Neural cell (in vitro differentiated cells): ENCODE results near the gene CAMSAP2. TPM values are rescaled to one million over a fixed set of nuclear protein-coding genes. Genes with fewer than 3 reads are reported as not detected.

Source experiments
- H2AFZ ChIP-seq: fragments of 200-600, 300-800 bp; sonication (generic), shearing (Covaris generic); 2 replicates; pipeline ENCODE4 v1.6.0; 2014; ENCODE audit warnings: low read depth, mild to moderate bottlenecking, antibody characterized with exemption, low read length, moderate library complexity
- H3F3A ChIP-seq: fragments of 200-600 bp; shearing (Covaris generic); 2 replicates; pipeline ENCODE4 v1.6.1; 2016; ENCODE audit warnings: mild to moderate bottlenecking, moderate library complexity, mixed read lengths, antibody characterized with exemption, low read length; ENCODE audit not compliant: insufficient read depth, poor library complexity, severe bottlenecking
- H3K27ac ChIP-seq: fragments of 200-600, 300-800 bp; sonication (generic), shearing (Covaris generic); 2 replicates; pipeline ENCODE4 v1.5.1; 2014; ENCODE audit warnings: mild to moderate bottlenecking, low read length, moderate library complexity
- H3K27me3 ChIP-seq: fragments of 300-800, 200-600 bp; sonication (generic), shearing (Covaris generic); 2 replicates; pipeline ENCODE4 v1.6.0; 2014; ENCODE audit warnings: mild to moderate bottlenecking, low read depth, low read length, moderate library complexity; ENCODE audit not compliant: insufficient read depth
- H3K36me3 ChIP-seq: fragments of 300-800, 200-600 bp; sonication (generic), shearing (Covaris generic); 2 replicates; pipeline ENCODE4 v1.5.1; 2014; ENCODE audit warnings: mild to moderate bottlenecking, antibody characterized with exemption, low read length, moderate library complexity; ENCODE audit not compliant: insufficient read depth
- H3K4me2 ChIP-seq: fragments of 300-800, 200-600 bp; sonication (generic), shearing (Covaris generic); 2 replicates; pipeline ENCODE4 v1.6.0; 2014; ENCODE audit warnings: mild to moderate bottlenecking, low read length
- H3K4me3 ChIP-seq: fragments of 300-800, 200-600 bp; sonication (generic), shearing (Covaris generic); 2 replicates; pipeline ENCODE4 v1.5.1; 2014; ENCODE audit warnings: mild to moderate bottlenecking, low read length, moderate library complexity
- H3K79me2 ChIP-seq: fragments of 200-600 bp; shearing (Covaris generic); replicated peaks from 2 replicates; pipeline ENCODE4 v1.6.0; 2014; ENCODE audit warnings: mild to moderate bottlenecking, low read length, moderate library complexity; ENCODE audit not compliant: insufficient read depth
- H3K9ac ChIP-seq: fragments of 300-800, 200-600 bp; sonication (generic), shearing (Covaris generic); 2 replicates; pipeline ENCODE4 v1.6.1; 2016; ENCODE audit warnings: mild to moderate bottlenecking, low read length, mixed read lengths
- H3K9me2 ChIP-seq: fragments of 200-600 bp; shearing (Covaris generic); 2 replicates; pipeline ENCODE4 v1.6.1; 2016; ENCODE audit warnings: mild to moderate bottlenecking, low read length, mixed read lengths; ENCODE audit not compliant: insufficient read depth
- H3K9me3 ChIP-seq: fragments of 200-600, 300-800 bp; sonication (generic), shearing (Covaris generic); 2 replicates; pipeline ENCODE4 v1.6.1; 2016; ENCODE audit warnings: mild to moderate bottlenecking, mixed run types, low read length, moderate library complexity, mixed read lengths
- H4K20me1 ChIP-seq: fragments of 200-600 bp; shearing (Covaris generic); 2 replicates; pipeline ENCODE4 v1.6.1; 2016; ENCODE audit warnings: mild to moderate bottlenecking, mixed run types; ENCODE audit not compliant: insufficient read depth
- EP300 ChIP-seq: fragments of 450-650 bp; conservative IDR thresholded peaks from 2 replicates; pipeline ENCODE4 v1.6.1; 2014; ENCODE audit warnings: antibody characterized with exemption, mild to moderate bottlenecking, moderate library complexity; ENCODE audit not compliant: poor library complexity, severe bottlenecking
- EZH2 ChIP-seq: fragments of 200-600, 300-800 bp; shearing (Covaris generic), sonication (generic); IDR thresholded peaks from 2 replicates; pipeline ENCODE4 v1.6.1; 2014; ENCODE audit warnings: antibody characterized with exemption, low read length, borderline replicate concordance, mild to moderate bottlenecking; ENCODE audit not compliant: insufficient read depth, poor library complexity, severe bottlenecking
- MXI1 ChIP-seq: fragments of 450-650 bp; conservative IDR thresholded peaks from 2 replicates; pipeline ENCODE4 v1.6.1; 2014; ENCODE audit warnings: antibody characterized with exemption, mild to moderate bottlenecking; ENCODE audit not compliant: poor library complexity, severe bottlenecking
- POLR2AphosphoS5 ChIP-seq: IDR thresholded peaks from 2 replicates; pipeline ENCODE4 v1.6.1; 2012
- RAD21 ChIP-seq: fragments of 450-650 bp; conservative IDR thresholded peaks from 2 replicates; pipeline ENCODE4 v1.6.1; 2014; ENCODE audit warnings: antibody characterized with exemption, mild to moderate bottlenecking, moderate library complexity
- SMC3 ChIP-seq: fragments of 450-650 bp; conservative IDR thresholded peaks from 2 replicates; pipeline ENCODE4 v1.6.1; 2014; ENCODE audit warnings: antibody characterized with exemption, mild to moderate bottlenecking, moderate library complexity; ENCODE audit not compliant: poor library complexity
- TAF1 ChIP-seq: IDR thresholded peaks from 2 replicates; pipeline ENCODE4 v1.6.1; 2012; ENCODE audit warnings: low read depth
- polyA plus RNA-seq: library from polyadenylated mRNA; depleted of rRNA; stranded (reverse); fragments of >200 nt; gene quantifications from 2 replicates; pipeline ENCODE4 v1.2.3, GENCODE V29; 2014
- TF ChIP-seq, protein P1 (sequence below): fragments of 450-650 bp; IDR thresholded peaks from 2 replicates; pipeline ENCODE4 v1.5.1; 2014; ENCODE audit warnings: antibody characterized with exemption, mild to moderate bottlenecking, moderate library complexity; ENCODE audit not compliant: poor library complexity, severe bottlenecking
- TF ChIP-seq, protein P2 (sequence below): IDR thresholded peaks from 2 replicates; pipeline ENCODE4 v1.6.1; 2012; ENCODE audit warnings: borderline replicate concordance

The CAMSAP2 gene
- polyA plus RNA-seq, 1 donor from 2014 or later, result 52.7 TPM

DNA sequence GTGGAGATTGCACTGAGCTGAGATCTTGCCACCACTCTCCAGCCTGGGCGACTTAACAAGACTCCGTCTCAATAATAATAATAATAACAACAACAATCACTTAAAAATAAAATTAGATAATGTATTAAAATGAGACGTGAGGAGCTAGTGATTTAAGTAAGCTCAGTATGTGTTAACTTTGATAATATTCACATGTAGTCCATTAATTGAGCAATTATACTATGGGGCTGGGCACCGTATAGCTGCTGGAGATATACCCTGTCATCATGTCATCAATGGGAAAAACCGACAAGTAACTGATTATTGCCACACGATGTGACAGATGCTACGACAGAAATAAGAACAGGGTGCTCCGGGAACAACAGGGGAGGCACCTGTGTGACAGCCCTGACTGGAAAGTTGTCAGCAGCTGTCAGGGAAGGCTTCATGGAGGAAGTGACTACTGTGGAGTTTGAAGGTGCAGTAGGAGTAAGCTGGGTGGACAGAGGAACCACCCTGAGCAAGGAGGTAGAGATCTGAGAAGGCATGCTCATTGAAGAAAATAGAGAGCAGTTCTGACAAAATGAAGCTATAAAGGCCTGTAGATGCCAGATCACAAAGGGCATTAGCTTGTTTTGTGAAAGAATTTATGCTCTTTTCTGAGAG, 924 bp upstream of the CAMSAP2 start:
- H3K9ac ChIP-seq, result peak overlapping the region; percentile 99

GRCh38 chr1:200738949-200739651, 407 bp downstream of the CAMSAP2 start:
- peak overlapping the region; percentile 41 for H2AFZ ChIP-seq
- no peak overlapping the region for H3K4me2 ChIP-seq
- H3F3A ChIP-seq, result no peaks in the 10 kb centered on the region
- peak overlapping the region; percentile 99 for H3K9ac ChIP-seq
- peak overlapping the region; percentile 97 for H3K27ac ChIP-seq
- H3K79me2 ChIP-seq, result peaks cover 46% of the 10 kb centered on the region
- H3K9me3 ChIP-seq, result no peaks in the 10 kb centered on the region
- peaks cover 25% of the 10 kb centered on the region for H4K20me1 ChIP-seq
- H3K9me2 ChIP-seq, result no peaks in the 10 kb centered on the region
- no peaks in the 10 kb centered on the region for H3K27me3 ChIP-seq
- H3K36me3 ChIP-seq, result no peaks in the 10 kb centered on the region
- H3K4me3 ChIP-seq, result peak overlapping the region; percentile 86
- peak; percentile 97 for TF ChIP-seq POLR2AphosphoS5
- TF ChIP-seq RAD21, result no peak
- TF ChIP-seq, protein P1, sequence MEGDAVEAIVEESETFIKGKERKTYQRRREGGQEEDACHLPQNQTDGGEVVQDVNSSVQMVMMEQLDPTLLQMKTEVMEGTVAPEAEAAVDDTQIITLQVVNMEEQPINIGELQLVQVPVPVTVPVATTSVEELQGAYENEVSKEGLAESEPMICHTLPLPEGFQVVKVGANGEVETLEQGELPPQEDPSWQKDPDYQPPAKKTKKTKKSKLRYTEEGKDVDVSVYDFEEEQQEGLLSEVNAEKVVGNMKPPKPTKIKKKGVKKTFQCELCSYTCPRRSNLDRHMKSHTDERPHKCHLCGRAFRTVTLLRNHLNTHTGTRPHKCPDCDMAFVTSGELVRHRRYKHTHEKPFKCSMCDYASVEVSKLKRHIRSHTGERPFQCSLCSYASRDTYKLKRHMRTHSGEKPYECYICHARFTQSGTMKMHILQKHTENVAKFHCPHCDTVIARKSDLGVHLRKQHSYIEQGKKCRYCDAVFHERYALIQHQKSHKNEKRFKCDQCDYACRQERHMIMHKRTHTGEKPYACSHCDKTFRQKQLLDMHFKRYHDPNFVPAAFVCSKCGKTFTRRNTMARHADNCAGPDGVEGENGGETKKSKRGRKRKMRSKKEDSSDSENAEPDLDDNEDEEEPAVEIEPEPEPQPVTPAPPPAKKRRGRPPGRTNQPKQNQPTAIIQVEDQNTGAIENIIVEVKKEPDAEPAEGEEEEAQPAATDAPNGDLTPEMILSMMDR, result no peak
- TF ChIP-seq SMC3, result peak; percentile 15
- peak; percentile 8 for TF ChIP-seq EP300
- no peak for TF ChIP-seq EZH2
- TF ChIP-seq TAF1, result peak; percentile 92
- TF ChIP-seq, protein P2, sequence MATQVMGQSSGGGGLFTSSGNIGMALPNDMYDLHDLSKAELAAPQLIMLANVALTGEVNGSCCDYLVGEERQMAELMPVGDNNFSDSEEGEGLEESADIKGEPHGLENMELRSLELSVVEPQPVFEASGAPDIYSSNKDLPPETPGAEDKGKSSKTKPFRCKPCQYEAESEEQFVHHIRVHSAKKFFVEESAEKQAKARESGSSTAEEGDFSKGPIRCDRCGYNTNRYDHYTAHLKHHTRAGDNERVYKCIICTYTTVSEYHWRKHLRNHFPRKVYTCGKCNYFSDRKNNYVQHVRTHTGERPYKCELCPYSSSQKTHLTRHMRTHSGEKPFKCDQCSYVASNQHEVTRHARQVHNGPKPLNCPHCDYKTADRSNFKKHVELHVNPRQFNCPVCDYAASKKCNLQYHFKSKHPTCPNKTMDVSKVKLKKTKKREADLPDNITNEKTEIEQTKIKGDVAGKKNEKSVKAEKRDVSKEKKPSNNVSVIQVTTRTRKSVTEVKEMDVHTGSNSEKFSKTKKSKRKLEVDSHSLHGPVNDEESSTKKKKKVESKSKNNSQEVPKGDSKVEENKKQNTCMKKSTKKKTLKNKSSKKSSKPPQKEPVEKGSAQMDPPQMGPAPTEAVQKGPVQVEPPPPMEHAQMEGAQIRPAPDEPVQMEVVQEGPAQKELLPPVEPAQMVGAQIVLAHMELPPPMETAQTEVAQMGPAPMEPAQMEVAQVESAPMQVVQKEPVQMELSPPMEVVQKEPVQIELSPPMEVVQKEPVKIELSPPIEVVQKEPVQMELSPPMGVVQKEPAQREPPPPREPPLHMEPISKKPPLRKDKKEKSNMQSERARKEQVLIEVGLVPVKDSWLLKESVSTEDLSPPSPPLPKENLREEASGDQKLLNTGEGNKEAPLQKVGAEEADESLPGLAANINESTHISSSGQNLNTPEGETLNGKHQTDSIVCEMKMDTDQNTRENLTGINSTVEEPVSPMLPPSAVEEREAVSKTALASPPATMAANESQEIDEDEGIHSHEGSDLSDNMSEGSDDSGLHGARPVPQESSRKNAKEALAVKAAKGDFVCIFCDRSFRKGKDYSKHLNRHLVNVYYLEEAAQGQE, result peak; percentile 73

More for the DNA sequence above, 924 bp upstream of the CAMSAP2 start:
- peaks cover 20% of the 10 kb centered on the region for H4K20me1 ChIP-seq
- no peaks in the 10 kb centered on the region for H3K27me3 ChIP-seq
- H2AFZ ChIP-seq, result peak overlapping the region; percentile 41
- H3K79me2 ChIP-seq, result peaks cover 35% of the 10 kb centered on the region
- no peaks in the 10 kb centered on the region for H3K9me3 ChIP-seq
- TF ChIP-seq MXI1 (no peak), SMC3 (no peak), EP300 (no peak), POLR2AphosphoS5 (no peak), TAF1 (no peak), EZH2 (no peak), RAD21 (no peak)
- TF ChIP-seq, protein P2, result no peak
- TF ChIP-seq, protein P1, result no peak
- peak overlapping the region; percentile 86 for H3K4me3 ChIP-seq
- no peaks in the 10 kb centered on the region for H3K9me2 ChIP-seq
- no peak overlapping the region for H3K27ac ChIP-seq
- no peak overlapping the region for H3K4me2 ChIP-seq
- H3K36me3 ChIP-seq, result no peaks in the 10 kb centered on the region
- H3F3A ChIP-seq, result no peaks in the 10 kb centered on the region
